Measurements from ENCODE around the gene NF2.

The NF2 gene

DNA sequence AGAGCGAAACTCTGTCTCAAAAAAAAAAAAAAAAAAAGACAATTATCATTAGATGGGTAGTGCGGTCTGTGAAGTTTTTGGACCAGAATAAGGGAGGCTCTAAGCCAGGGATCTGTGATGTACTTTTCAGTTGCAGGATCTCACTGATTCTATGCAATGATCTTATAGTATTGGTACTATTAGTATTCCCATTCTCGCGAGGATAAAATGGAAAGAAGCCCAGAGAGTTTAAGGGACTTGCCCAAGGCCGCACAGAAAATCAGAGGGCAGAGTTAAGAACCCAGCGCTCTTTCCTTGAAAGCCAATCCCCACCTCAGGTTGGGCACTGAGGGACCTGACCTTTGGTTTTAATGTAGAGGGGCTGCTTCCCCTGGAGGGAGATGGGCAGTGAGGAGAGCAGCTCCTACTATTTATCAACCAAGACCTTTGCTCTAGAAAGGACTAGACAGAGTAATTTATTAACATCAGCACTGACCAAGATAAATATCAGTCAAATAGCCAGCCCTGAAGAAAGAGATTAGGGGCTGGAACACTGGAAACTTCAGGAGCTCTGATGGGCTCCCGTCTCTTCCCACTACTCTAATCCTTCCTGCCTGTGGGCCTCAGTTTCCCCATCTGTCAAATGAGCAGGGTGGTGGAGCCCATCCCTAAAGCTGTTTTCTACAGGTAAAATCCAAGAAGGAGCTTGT, 28.5 kb upstream of the NF2 start:
- no peak overlapping the region for H3K9ac ChIP-seq (ENCODE audit: low read length)
- H3K4me2 ChIP-seq (ENCODE audit: low read length) = no peak overlapping the region
- H3K4me1 ChIP-seq (ENCODE audit: control insufficient read depth, low read depth, low read length) = peaks cover 3% of the 10 kb centered on the region
- peaks cover 4% of the 10 kb centered on the region for H3K79me1 ChIP-seq (ENCODE audit: low read length)
- no peak overlapping the region for H2BK120ac ChIP-seq (ENCODE audit: low read depth, low read length)
- H3K27me3 ChIP-seq (ENCODE audit: insufficient read depth, low read length, poor library complexity) = no peaks in the 10 kb centered on the region
- no peak overlapping the region for H3K4me3 ChIP-seq (ENCODE audit: low read length)
- no CpG with 5 or more reads among the region's 7 CpGs for WGBS (ENCODE audit: extremely low coverage, insufficient coverage, low lambda C conversion rate)
- no peak overlapping the region for H2BK15ac ChIP-seq (replicated peaks; ENCODE audit: low read depth)
- no peak overlapping the region for H3K27ac ChIP-seq (ENCODE audit: low read depth, low read length)
- H3K23ac ChIP-seq (ENCODE audit: low read length) = no peak overlapping the region
- H3K79me2 ChIP-seq (ENCODE audit: control insufficient read depth, insufficient read depth, low read length) = peaks cover 4% of the 10 kb centered on the region
- H3K56ac ChIP-seq (ENCODE audit: low read length) = no peak overlapping the region
- no peak overlapping the region for H4K8ac ChIP-seq (ENCODE audit: low read depth, low read length)
- H2AK5ac ChIP-seq (ENCODE audit: low read length) = no peak overlapping the region
- no peak overlapping the region for H4K5ac ChIP-seq (ENCODE audit: low read length)
- DNase-seq = no peak
- H2BK5ac ChIP-seq (ENCODE audit: low read length) = no peak overlapping the region
- H3K18ac ChIP-seq (ENCODE audit: low read length) = no peak overlapping the region
- no peak overlapping the region for H3K4ac ChIP-seq (ENCODE audit: low read depth, low read length)
- no peaks in the 10 kb centered on the region for H3K36me3 ChIP-seq (ENCODE audit: control insufficient read depth, insufficient read depth, low read length)

GRCh38 chr22:29578462-29579200, 24.8 kb upstream of the NF2 start:
- Histone ChIP-seq H3K4me1 (ENCODE audit: control insufficient read depth, low read depth, low read length) (peaks cover 5% of the 10 kb centered on the region), H2BK120ac (ENCODE audit: low read depth, low read length) (no peak overlapping the region), H3K79me1 (ENCODE audit: low read length) (peaks cover 4% of the 10 kb centered on the region), H3K18ac (ENCODE audit: low read length) (no peak overlapping the region), H4K5ac (ENCODE audit: low read length) (no peak overlapping the region), H2BK15ac (replicated peaks; ENCODE audit: low read depth) (no peak overlapping the region), H4K8ac (ENCODE audit: low read depth, low read length) (no peak overlapping the region), H3K4ac (ENCODE audit: low read depth, low read length) (no peak overlapping the region), H3K56ac (ENCODE audit: low read length) (no peak overlapping the region), H3K79me2 (ENCODE audit: control insufficient read depth, insufficient read depth, low read length) (peaks cover 8% of the 10 kb centered on the region), H3K23ac (ENCODE audit: low read length) (no peak overlapping the region), H3K4me2 (ENCODE audit: low read length) (no peak overlapping the region), H3K36me3 (ENCODE audit: control insufficient read depth, insufficient read depth, low read length) (no peaks in the 10 kb centered on the region), H2AK5ac (ENCODE audit: low read length) (no peak overlapping the region), H3K27me3 (ENCODE audit: insufficient read depth, low read length, poor library complexity) (no peaks in the 10 kb centered on the region), H3K4me3 (ENCODE audit: low read length) (no peak overlapping the region), H3K9ac (ENCODE audit: low read length) (no peak overlapping the region), H3K27ac (ENCODE audit: low read depth, low read length) (no peak overlapping the region), H2BK5ac (ENCODE audit: low read length) (no peak overlapping the region)
- WGBS (ENCODE audit: extremely low coverage, insufficient coverage, low lambda C conversion rate) = no CpG with 5 or more reads among the region's 10 CpGs
- no peak for DNase-seq

DNA sequence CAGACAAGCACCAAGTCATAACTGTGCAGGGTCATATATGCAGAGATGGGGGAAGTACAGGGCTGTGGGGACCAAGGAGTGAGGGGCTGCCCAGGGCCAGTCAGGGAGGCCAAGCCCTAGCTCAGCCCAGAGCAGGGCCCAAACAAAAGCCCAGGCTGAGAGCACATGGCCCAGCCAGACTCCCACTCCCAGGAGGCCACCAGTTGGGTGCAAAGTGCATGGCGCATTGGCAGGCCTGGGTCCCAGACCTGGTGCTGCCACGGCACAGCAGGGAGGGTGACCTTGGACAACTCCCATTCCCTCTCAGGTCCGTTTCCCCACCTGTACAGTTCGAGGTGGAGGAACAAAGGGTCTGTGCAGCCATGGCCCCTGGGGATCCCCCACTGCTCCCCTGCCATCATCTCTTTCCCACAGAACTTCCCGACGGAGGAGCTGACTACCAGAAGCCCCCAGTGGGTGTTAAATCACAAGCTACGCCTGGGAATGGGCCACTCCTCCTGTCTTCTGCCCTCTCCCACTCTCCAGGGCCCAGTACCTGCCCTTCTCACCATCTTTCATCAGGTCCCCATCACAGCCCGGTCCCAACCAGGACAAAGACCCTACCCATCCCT, 23.1 kb upstream of the NF2 start:
- Histone ChIP-seq H3K79me2 (ENCODE audit: control insufficient read depth, insufficient read depth, low read length) (peaks cover 8% of the 10 kb centered on the region), H2BK5ac (ENCODE audit: low read length) (peak overlapping the region; percentile 58), H3K4me2 (ENCODE audit: low read length) (peak overlapping the region; percentile 82), H2AK5ac (ENCODE audit: low read length) (peak overlapping the region; percentile 52), H3K23ac (ENCODE audit: low read length) (no peak overlapping the region), H3K36me3 (ENCODE audit: control insufficient read depth, insufficient read depth, low read length) (no peaks in the 10 kb centered on the region), H3K18ac (ENCODE audit: low read length) (peak overlapping the region; percentile 43), H4K8ac (ENCODE audit: low read depth, low read length) (no peak overlapping the region), H3K4me1 (ENCODE audit: control insufficient read depth, low read depth, low read length) (peaks cover 5% of the 10 kb centered on the region), H3K56ac (ENCODE audit: low read length) (peak overlapping the region; percentile 93), H3K4me3 (ENCODE audit: low read length) (peak overlapping the region; percentile 48), H3K4ac (ENCODE audit: low read depth, low read length) (peak overlapping the region; percentile 60), H2BK120ac (ENCODE audit: low read depth, low read length) (no peak overlapping the region), H3K27me3 (ENCODE audit: insufficient read depth, low read length, poor library complexity) (no peaks in the 10 kb centered on the region), H2BK15ac (replicated peaks; ENCODE audit: low read depth) (no peak overlapping the region), H4K5ac (ENCODE audit: low read length) (no peak overlapping the region), H3K27ac (ENCODE audit: low read depth, low read length) (no peak overlapping the region), H3K9ac (ENCODE audit: low read length) (peak overlapping the region; percentile 79), H3K79me1 (ENCODE audit: low read length) (peaks cover 4% of the 10 kb centered on the region)
- peak; percentile 29 for DNase-seq
- WGBS (ENCODE audit: extremely low coverage, insufficient coverage, low lambda C conversion rate) = no CpG with 5 or more reads among the region's 8 CpGs

DNA sequence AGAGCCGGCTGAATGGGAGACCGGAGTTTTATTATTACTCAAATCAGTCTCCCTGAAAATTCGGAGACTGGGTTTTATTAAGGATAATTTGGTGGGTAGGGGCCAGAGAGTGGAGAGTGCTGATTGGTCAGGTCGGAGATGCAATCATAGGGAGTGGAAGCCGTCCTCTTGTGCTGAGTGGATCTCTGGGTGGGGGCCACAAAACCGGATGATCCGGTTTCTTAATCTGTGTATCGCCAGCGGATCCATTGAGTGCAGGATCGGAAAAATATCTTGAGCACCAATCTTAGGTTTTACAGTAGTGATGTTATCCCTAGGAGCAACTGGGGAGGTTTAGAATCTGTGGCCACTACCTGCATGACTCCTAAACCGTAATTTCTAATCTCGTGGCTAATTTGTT, 21.6 kb upstream of the NF2 start:
- no peak overlapping the region for H3K4me3 ChIP-seq (ENCODE audit: low read length)
- no CpG with 5 or more reads among the region's 12 CpGs for WGBS (ENCODE audit: extremely low coverage, insufficient coverage, low lambda C conversion rate)

DNA sequence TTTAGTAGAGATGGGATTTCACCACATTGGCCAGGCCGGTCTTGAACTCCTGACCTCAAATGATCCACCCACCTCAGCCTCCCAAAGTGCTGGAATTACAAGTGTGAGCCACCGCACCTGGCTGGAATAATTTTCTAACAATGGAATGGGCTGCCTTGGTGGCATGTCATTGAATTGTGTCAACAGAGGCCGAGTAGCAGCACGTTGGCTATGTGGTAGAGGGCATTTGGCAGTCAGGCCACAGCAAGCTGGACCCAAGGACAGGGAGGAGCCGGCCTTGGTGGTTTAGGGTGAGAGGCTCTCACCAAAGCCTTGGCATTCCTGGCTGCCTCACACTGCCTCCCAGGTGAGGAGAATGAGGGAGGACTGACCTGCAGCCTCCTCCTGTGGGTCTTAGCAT, 18.5 kb upstream of the NF2 start:
- Histone ChIP-seq H3K27me3 (ENCODE audit: insufficient read depth, low read length, poor library complexity) (no peaks in the 10 kb centered on the region), H3K56ac (ENCODE audit: low read length) (no peak overlapping the region), H3K79me2 (ENCODE audit: control insufficient read depth, insufficient read depth, low read length) (peaks cover 4% of the 10 kb centered on the region), H3K79me1 (ENCODE audit: low read length) (no peaks in the 10 kb centered on the region), H2BK5ac (ENCODE audit: low read length) (no peak overlapping the region), H3K4me2 (ENCODE audit: low read length) (no peak overlapping the region), H4K5ac (ENCODE audit: low read length) (no peak overlapping the region), H2AK5ac (ENCODE audit: low read length) (no peak overlapping the region), H3K18ac (ENCODE audit: low read length) (no peak overlapping the region), H2BK120ac (ENCODE audit: low read depth, low read length) (no peak overlapping the region), H3K36me3 (ENCODE audit: control insufficient read depth, insufficient read depth, low read length) (no peaks in the 10 kb centered on the region), H2BK15ac (replicated peaks; ENCODE audit: low read depth) (no peak overlapping the region), H3K23ac (ENCODE audit: low read length) (no peak overlapping the region), H3K4me1 (ENCODE audit: control insufficient read depth, low read depth, low read length) (peaks cover 1% of the 10 kb centered on the region), H3K9ac (ENCODE audit: low read length) (no peak overlapping the region), H3K4me3 (ENCODE audit: low read length) (no peak overlapping the region), H3K27ac (ENCODE audit: low read depth, low read length) (no peak overlapping the region), H3K4ac (ENCODE audit: low read depth, low read length) (no peak overlapping the region), H4K8ac (ENCODE audit: low read depth, low read length) (no peak overlapping the region)
- WGBS (ENCODE audit: extremely low coverage, insufficient coverage, low lambda C conversion rate) = no CpG with 5 or more reads among the region's 5 CpGs
- DNase-seq = no peak

More for the DNA sequence above, 21.6 kb upstream of the NF2 start:
- Histone ChIP-seq H2BK15ac (replicated peaks; ENCODE audit: low read depth) (no peak overlapping the region), H3K36me3 (ENCODE audit: control insufficient read depth, insufficient read depth, low read length) (no peaks in the 10 kb centered on the region), H4K5ac (ENCODE audit: low read length) (no peak overlapping the region), H3K4ac (ENCODE audit: low read depth, low read length) (no peak overlapping the region), H3K56ac (ENCODE audit: low read length) (no peak overlapping the region), H3K79me2 (ENCODE audit: control insufficient read depth, insufficient read depth, low read length) (peaks cover 8% of the 10 kb centered on the region), H2BK120ac (ENCODE audit: low read depth, low read length) (peak overlapping the region; percentile 18), H3K4me1 (ENCODE audit: control insufficient read depth, low read depth, low read length) (peaks cover 5% of the 10 kb centered on the region), H4K8ac (ENCODE audit: low read depth, low read length) (no peak overlapping the region), H3K79me1 (ENCODE audit: low read length) (peaks cover 4% of the 10 kb centered on the region), H3K9ac (ENCODE audit: low read length) (no peak overlapping the region), H3K23ac (ENCODE audit: low read length) (no peak overlapping the region), H3K27ac (ENCODE audit: low read depth, low read length) (no peak overlapping the region), H2AK5ac (ENCODE audit: low read length) (no peak overlapping the region), H3K27me3 (ENCODE audit: insufficient read depth, low read length, poor library complexity) (no peaks in the 10 kb centered on the region), H3K4me2 (ENCODE audit: low read length) (no peak overlapping the region), H3K18ac (ENCODE audit: low read length) (no peak overlapping the region), H2BK5ac (ENCODE audit: low read length) (no peak overlapping the region)
- DNase-seq = no peak
